Duodenal mucosa (tissue), 2 donors: Measurements from ENCODE around the gene RFX2.
A peak's percentile ranks its signal among the peaks of the same experiment; 100 is the strongest.

Experiments
- H3K27ac ChIP-seq: one replicate; pipeline ENCODE4 v1.7.0; 2013; ENCODE audit warnings: low read depth, low read length
- H3K27me3 ChIP-seq, 2 donors: one replicate each; pipeline ENCODE4 v1.7.0; 2013; ENCODE audit warnings: low read length in 2 of 2, control low read depth in 1 of 2; ENCODE audit not compliant: insufficient read depth in 2 of 2, control insufficient read depth in 1 of 2
- H3K36me3 ChIP-seq, 2 donors: one replicate each; pipeline ENCODE4 v1.7.0; 2013; ENCODE audit warnings: low read length in 2 of 2, control low read depth in 1 of 2; ENCODE audit not compliant: insufficient read depth in 2 of 2, control insufficient read depth in 1 of 2
- H3K4me1 ChIP-seq, 2 donors: one replicate each; pipeline ENCODE4 v1.7.0; 2013; ENCODE audit warnings: low read length in 2 of 2, control low read depth in 1 of 2; ENCODE audit not compliant: insufficient read depth in 2 of 2, control insufficient read depth in 1 of 2
- H3K4me3 ChIP-seq, 2 donors: one replicate each; pipeline ENCODE4 v1.7.0; 2013; ENCODE audit warnings: low read length in 2 of 2, low read depth in 1 of 2
- H3K9ac ChIP-seq, 2 donors: one replicate each; pipeline ENCODE4 v1.7.0; 2013; ENCODE audit warnings: low read length in 2 of 2, low read depth in 1 of 2
- H3K9me3 ChIP-seq, 2 donors: one replicate each; pipeline ENCODE4 v1.7.0; 2013; ENCODE audit warnings: low read length in 2 of 2, control low read depth in 1 of 2; ENCODE audit not compliant: control insufficient read depth in 1 of 2

Gene RFX2

GRCh38 chr19:6125571-6125989 lies 15.3 kb upstream of the RFX2 start:
- Histone ChIP-seq H3K9me3 (no peaks in the 10 kb centered on the region), H3K27ac (no peak overlapping the region), H3K36me3 (no peaks in the 10 kb centered on the region), H3K9ac (no peak overlapping the region), H3K4me3 (no peak overlapping the region), H3K27me3 (no peaks in the 10 kb centered on the region), H3K4me1 (no peaks in the 10 kb centered on the region)

- H3K4me3 ChIP-seq: no peak overlapping the region
- H3K9me3 ChIP-seq: no peaks in the 10 kb centered on the region
- H3K9ac ChIP-seq: no peak overlapping the region
- H3K27ac ChIP-seq: no peak overlapping the region
- no peaks in the 10 kb centered on the region for H3K27me3 ChIP-seq
- H3K4me1 ChIP-seq: no peaks in the 10 kb centered on the region
- H3K36me3 ChIP-seq: no peaks in the 10 kb centered on the region
These were observed 8.7 kb upstream of the RFX2 start for GRCh38 chr19:6119031-6119430.

DNA sequence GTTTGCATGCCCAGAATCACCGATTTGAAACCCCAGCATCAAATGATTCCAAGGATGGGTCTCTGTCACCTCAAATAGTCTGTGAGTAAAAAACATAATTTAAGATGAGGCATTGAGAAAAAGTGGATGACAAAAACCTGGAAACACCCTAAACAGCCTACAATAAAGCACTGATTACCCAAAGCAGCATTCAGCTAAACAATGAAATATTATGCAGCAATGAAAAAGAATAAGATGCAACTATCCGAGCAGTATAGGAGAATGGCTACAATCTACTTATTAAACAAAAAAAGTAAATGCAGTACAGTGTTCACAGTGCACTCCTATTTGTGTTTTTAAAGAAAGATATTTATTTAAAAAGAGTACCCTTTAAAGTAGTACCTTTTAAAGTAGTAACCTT lies 7.7 kb upstream of the RFX2 start:
- Histone ChIP-seq H3K9ac (no peak overlapping the region), H3K9me3 (no peaks in the 10 kb centered on the region), H3K27ac (no peak overlapping the region), H3K4me1 (no peaks in the 10 kb centered on the region), H3K4me3 (no peak overlapping the region), H3K27me3 (no peaks in the 10 kb centered on the region), H3K36me3 (no peaks in the 10 kb centered on the region)

GRCh38 chr19:6117534-6117933 lies 7.2 kb upstream of the RFX2 start:
- H3K4me3 ChIP-seq: no peak overlapping the region

DNA sequence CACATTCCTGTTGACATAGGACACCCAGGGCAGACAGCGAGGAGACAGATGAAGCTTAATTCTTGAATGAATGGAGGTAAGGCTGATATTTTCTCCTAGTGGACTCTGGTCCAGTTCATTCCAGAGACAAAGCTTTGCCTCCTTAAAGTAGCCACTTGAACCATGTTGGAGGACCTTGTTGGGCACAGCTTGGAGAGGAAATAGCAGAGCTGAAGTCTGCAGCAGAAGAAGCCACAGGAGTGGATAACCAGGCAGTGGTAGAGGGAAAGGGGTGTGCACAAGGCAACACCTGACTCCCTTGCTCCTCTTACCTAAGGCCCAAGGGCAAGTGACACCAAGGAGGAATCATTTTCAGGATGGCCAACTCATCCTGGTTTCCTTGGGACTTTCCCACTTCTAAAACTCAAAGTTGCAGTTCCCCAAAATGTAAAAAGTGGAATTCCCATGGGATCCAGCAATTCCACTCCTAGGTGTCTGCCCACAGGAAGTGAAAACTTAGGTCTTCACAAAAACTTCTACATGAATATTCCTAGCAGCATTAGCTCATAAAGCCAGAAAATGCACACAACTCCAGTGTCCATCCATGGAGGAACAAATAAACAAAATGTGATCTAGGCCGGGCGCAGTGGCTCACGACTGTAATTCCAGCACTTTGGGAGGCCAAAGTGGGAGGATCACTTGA lies 6.6 kb upstream of the RFX2 start:
- H3K36me3 ChIP-seq: no peaks in the 10 kb centered on the region
- no peak overlapping the region for H3K4me3 ChIP-seq
- no peaks in the 10 kb centered on the region for H3K9me3 ChIP-seq
- no peak overlapping the region for H3K9ac ChIP-seq
- no peaks in the 10 kb centered on the region for H3K27me3 ChIP-seq
- no peak overlapping the region for H3K27ac ChIP-seq
- H3K4me1 ChIP-seq: no peaks in the 10 kb centered on the region

More at GRCh38 chr19:6117534-6117933, 7.2 kb upstream of the RFX2 start:
- Histone ChIP-seq H3K27me3 (no peaks in the 10 kb centered on the region), H3K9me3 (no peaks in the 10 kb centered on the region), H3K27ac (no peak overlapping the region), H3K4me1 (no peaks in the 10 kb centered on the region), H3K36me3 (no peaks in the 10 kb centered on the region), H3K9ac (no peak overlapping the region)

GRCh38 chr19:6115992-6116391 lies 5.7 kb upstream of the RFX2 start:
- Histone ChIP-seq H3K27ac (no peak overlapping the region), H3K4me3 (no peak overlapping the region), H3K4me1 (no peaks in the 10 kb centered on the region), H3K9me3 (no peaks in the 10 kb centered on the region), H3K36me3 (no peaks in the 10 kb centered on the region), H3K27me3 (no peaks in the 10 kb centered on the region), H3K9ac (no peak overlapping the region)

DNA sequence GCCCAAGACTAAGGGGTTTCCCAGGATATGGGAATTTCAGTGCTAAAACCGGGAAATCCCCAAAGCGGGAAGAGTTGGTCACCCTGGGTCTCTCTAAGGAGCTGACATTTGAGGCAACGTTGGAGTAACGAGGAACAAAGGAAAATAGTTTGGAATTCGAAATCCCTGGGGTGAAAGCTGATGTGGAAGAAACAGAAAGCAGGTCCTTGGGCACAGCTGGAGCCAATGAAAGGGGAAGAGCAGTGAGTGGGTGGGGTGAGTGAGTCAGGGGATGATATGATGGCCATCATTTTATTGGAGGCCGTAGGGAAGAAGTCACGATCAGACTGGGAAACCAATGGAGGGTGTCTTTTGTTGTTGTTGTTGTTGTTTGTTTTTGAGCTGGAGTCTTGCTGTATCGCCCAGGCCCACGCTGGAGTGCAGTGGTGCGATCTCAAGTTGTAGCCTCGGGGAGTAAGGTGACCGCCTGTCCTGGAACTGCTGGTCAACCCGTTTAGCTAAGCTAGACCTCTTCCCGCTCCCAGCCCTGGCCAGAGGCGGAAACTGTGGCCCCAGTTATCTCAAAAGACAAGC lies 3.4 kb upstream of the RFX2 start:
- peaks cover 5 to 8% of the 10 kb centered on the region in 2 donors for H3K4me1 ChIP-seq
- no peak overlapping the region for H3K4me3 ChIP-seq
- H3K9me3 ChIP-seq: no peaks in the 10 kb centered on the region
- peaks cover 0 to under 1% of the 10 kb centered on the region in 2 donors for H3K27me3 ChIP-seq
- H3K36me3 ChIP-seq: no peaks in the 10 kb centered on the region
- no peak overlapping the region for H3K27ac ChIP-seq
- no peak overlapping the region for H3K9ac ChIP-seq

DNA sequence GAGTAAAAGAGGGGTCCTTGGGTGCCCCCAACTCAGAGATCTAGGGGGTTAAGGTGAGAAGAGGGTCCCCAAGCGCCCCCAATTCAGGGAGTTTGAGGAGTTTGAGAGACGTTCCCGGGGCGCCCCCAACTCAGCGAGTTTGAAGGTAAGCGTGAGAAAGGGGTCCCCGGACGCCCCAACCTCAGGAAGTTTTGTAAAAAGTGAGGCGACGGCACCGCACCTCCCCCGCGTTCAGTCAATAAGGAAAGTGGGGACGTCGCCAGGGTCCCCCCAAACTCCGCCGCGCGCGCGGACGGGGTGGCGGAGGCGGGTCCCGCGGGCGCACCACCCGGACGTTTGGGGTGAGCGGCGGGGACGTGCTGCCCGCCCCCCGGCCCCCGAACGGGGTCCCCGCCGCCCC lies 353 bp downstream of the RFX2 start:
- peak overlapping the region; percentile 63 to 69 for H3K9ac ChIP-seq
- peaks cover 0 to 5% of the 10 kb centered on the region in 2 donors for H3K27me3 ChIP-seq
- no peak overlapping the region for H3K27ac ChIP-seq
- H3K9me3 ChIP-seq: no peaks in the 10 kb centered on the region
- H3K4me1 ChIP-seq: peaks cover 5 to 8% of the 10 kb centered on the region in 2 donors
- no peaks in the 10 kb centered on the region for H3K36me3 ChIP-seq
- peak overlapping the region; percentile 76 for H3K4me3 ChIP-seq

- Histone ChIP-seq H3K27ac (peak overlapping the region; percentile 32), H3K9ac (peak overlapping the region; percentile 63 to 69), H3K9me3 (no peaks in the 10 kb centered on the region), H3K36me3 (no peaks in the 10 kb centered on the region), H3K4me3 (peak overlapping the region; percentile 76), H3K27me3 (peaks cover 0 to 5% of the 10 kb centered on the region in 2 donors), H3K4me1 (peaks cover 5 to 8% of the 10 kb centered on the region in 2 donors)
These were observed 1.3 kb downstream of the RFX2 start for GRCh38 chr19:6108721-6109633.
